GM12865 (cell line): ENCODE data around the gene ABHD17C.

Experiments used
- DNase-seq: peaks from one replicate; pipeline ENCODE4 v3.0.0; 2010; ENCODE audit warnings: low read depth
- H3K4me3 ChIP-seq: 2 replicates; pipeline ENCODE4 v1.5.1; 2011; ENCODE audit warnings: mild to moderate bottlenecking, low read depth, low read length, control low read depth
- CTCF ChIP-seq: IDR thresholded peaks from 2 replicates; pipeline ENCODE4 v1.5.1; 2011; ENCODE audit warnings: low read length, control low read depth, low read depth, inconsistent platforms; ENCODE audit not compliant: insufficient read depth; ENCODE audit errors: missing control alignments

ABHD17C gene

GRCh38 chr15:80778964-80779657, 84.0 kb downstream of the ABHD17C start, which contains the start of gene CEMIP:
CEMIP (plus strand) TSS chr15:80779370; CDS start chr15:80873880, 94,510 bp downstream.
- TF ChIP-seq CTCF = peak; percentile 51
- H3K4me3 ChIP-seq = no peak within 1 kb of the TSS
- peak; percentile 54 for DNase-seq

- no peak for DNase-seq
- no peak overlapping the region for H3K4me3 ChIP-seq
- TF ChIP-seq CTCF = no peak
Measured at GRCh38 chr15:80779658-80780415, 84.7 kb downstream of the ABHD17C start.

GRCh38 chr15:80780416-80781221, 85.5 kb downstream of the ABHD17C start:
- no peak for DNase-seq
- no peak for TF ChIP-seq CTCF
- no peak overlapping the region for H3K4me3 ChIP-seq

- TF ChIP-seq CTCF = no peak
- H3K4me3 ChIP-seq = no peak overlapping the region
- DNase-seq = no peak
Measured at GRCh38 chr15:80783260-80783659, 88.2 kb downstream of the ABHD17C start.

- DNase-seq = no peak
- TF ChIP-seq CTCF = no peak
- H3K4me3 ChIP-seq = no peak overlapping the region
Measured at GRCh38 chr15:80785335-80785734, 90.2 kb downstream of the ABHD17C start.

GRCh38 chr15:80785811-80786354, 90.8 kb downstream of the ABHD17C start:
- TF ChIP-seq CTCF = no peak
- no peak for DNase-seq
- no peak overlapping the region for H3K4me3 ChIP-seq
